Activated CD4-positive, alpha-beta memory T cell treated with anti-CD3 and anti-CD28 coated beads for 36 hours (primary cell): ENCODE measurements around the gene XPNPEP2. TPM values are rescaled to one million over a fixed set of nuclear protein-coding genes. Genes with fewer than 3 reads are reported as not detected.
A peak's percentile ranks its signal among the peaks of the same experiment; 100 is the strongest.

ENCODE experiments used
- CTCF ChIA-PET: fragments of 350-600 bp; sonication (Branson Sonifier 250); formaldehyde crosslinking; loops from one replicate; lab custom pipeline; 2021; ENCODE audit warnings: antibody characterized with exemption, inconsistent platforms; lab: Charles Lee
- POLR2A ChIA-PET: fragments of 350-600 bp; sonication (Branson Sonifier 250); formaldehyde crosslinking; loops from one replicate; lab custom pipeline; 2021; ENCODE audit warnings: antibody characterized with exemption; lab: Charles Lee
- DNase-seq: peaks from one replicate; pipeline ENCODE4 v3.0.0-alpha.2; 2020
- H3K27ac Mint-ChIP-seq: one replicate; pipeline ENCODE4 v1.8.0; 2021; ENCODE audit warnings: mixed read lengths
- H3K27me3 Mint-ChIP-seq: one replicate; pipeline ENCODE4 v1.8.0; 2021; ENCODE audit warnings: mixed read lengths
- H3K36me3 Mint-ChIP-seq: one replicate; pipeline ENCODE4 v1.8.0; 2021; ENCODE audit warnings: mixed read lengths
- H3K4me1 Mint-ChIP-seq: one replicate; pipeline ENCODE4 v1.8.0; 2021; ENCODE audit warnings: low read depth, mixed read lengths
- H3K4me3 Mint-ChIP-seq: one replicate; pipeline ENCODE4 v1.8.0; 2021; ENCODE audit warnings: mild to moderate bottlenecking, mixed read lengths
- H3K9me3 Mint-ChIP-seq: one replicate; pipeline ENCODE4 v1.8.0; 2021; ENCODE audit warnings: mixed read lengths
- intact Hi-C: fragments of 100-400 bp; cut with micrococcal nuclease; formaldehyde crosslinking; loops from one replicate; pipeline ENCODE4 v1.15.1; 2023
- total RNA-seq, 2 experiments: library from RNA; stranded (reverse); gene quantifications; one replicate each; pipeline ENCODE4 v1.2.3, GENCODE V29; 2021

Gene XPNPEP2
- total RNA-seq, 2 experiments from 2014 or later: 0.80 to 0.93 TPM

GRCh38 chrX:129791336-129791735, 52.6 kb downstream of the XPNPEP2 start:
- no peaks in the 10 kb centered on the region for H3K9me3 Mint-ChIP-seq
- no peaks in the 10 kb centered on the region for H3K27me3 Mint-ChIP-seq
- peaks cover 38% of the 10 kb centered on the region for H3K36me3 Mint-ChIP-seq
- intact Hi-C loops: no loop called here
- no peak overlapping the region for H3K4me3 Mint-ChIP-seq
- H3K27ac Mint-ChIP-seq: peak overlapping the region; percentile 60
- CTCF ChIA-PET: no interaction called here
- DNase-seq: no peak
- POLR2A ChIA-PET: no interaction called here
- peaks cover 13% of the 10 kb centered on the region for H3K4me1 Mint-ChIP-seq

DNA sequence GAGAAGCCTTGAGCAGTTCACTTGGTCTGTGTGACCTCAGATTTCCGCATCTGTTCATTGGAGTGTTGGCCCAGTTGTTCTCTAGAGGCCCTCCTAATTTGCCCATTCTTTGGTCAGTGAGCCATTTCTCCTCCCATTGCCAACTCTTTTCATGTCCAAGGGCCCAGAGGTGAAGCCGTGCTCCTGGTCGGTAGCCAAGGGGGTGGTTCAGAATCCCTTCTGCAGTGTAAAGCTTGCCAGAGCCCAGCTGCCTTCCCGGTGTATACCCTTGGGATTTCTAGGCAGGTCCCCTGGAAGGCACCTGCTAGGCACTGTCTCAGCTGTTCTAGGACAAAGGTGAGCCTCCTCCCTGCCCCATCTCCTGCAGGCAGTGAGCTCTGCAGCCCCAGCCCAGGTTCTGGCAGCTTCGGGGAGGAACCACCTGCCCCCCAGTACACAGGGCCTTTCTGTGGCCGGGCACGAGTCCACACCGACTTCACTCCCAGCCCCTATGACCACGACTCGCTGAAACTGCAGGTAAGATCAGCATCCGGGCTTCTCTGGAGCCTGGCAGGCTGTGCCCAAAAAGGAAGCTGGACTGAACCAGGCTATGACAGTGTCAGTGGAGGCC, 53.3 kb downstream of the XPNPEP2 start:
- H3K36me3 Mint-ChIP-seq: peaks cover 36% of the 10 kb centered on the region
- H3K4me1 Mint-ChIP-seq: peaks cover 9% of the 10 kb centered on the region
- POLR2A ChIA-PET: interaction anchor here (1.5 kb wide), 1 partner anchor 8 kb away, joined by 3 read pairs; no protein-coding TSS in a partner anchor
- no peak overlapping the region for H3K4me3 Mint-ChIP-seq
- CTCF ChIA-PET: no interaction called here
- no peak for DNase-seq
- no peaks in the 10 kb centered on the region for H3K27me3 Mint-ChIP-seq
- intact Hi-C loops: no loop called here
- H3K9me3 Mint-ChIP-seq: no peaks in the 10 kb centered on the region
- H3K27ac Mint-ChIP-seq: no peak overlapping the region

GRCh38 chrX:129792586-129793291, 54.0 kb downstream of the XPNPEP2 start:
- Mint-ChIP-seq H3K4me3 (no peak overlapping the region), H3K27ac (no peak overlapping the region), H3K36me3 (peaks cover 31% of the 10 kb centered on the region), H3K27me3 (no peaks in the 10 kb centered on the region), H3K9me3 (no peaks in the 10 kb centered on the region), H3K4me1 (peaks cover 7% of the 10 kb centered on the region)
- ChIA-PET CTCF (no interaction called here), POLR2A (interaction anchor here (1.5 kb wide), 1 partner anchor 9 kb away, joined by 3 read pairs; no protein-coding TSS in a partner anchor)
- intact Hi-C loops: no loop called here
- no peak for DNase-seq

DNA sequence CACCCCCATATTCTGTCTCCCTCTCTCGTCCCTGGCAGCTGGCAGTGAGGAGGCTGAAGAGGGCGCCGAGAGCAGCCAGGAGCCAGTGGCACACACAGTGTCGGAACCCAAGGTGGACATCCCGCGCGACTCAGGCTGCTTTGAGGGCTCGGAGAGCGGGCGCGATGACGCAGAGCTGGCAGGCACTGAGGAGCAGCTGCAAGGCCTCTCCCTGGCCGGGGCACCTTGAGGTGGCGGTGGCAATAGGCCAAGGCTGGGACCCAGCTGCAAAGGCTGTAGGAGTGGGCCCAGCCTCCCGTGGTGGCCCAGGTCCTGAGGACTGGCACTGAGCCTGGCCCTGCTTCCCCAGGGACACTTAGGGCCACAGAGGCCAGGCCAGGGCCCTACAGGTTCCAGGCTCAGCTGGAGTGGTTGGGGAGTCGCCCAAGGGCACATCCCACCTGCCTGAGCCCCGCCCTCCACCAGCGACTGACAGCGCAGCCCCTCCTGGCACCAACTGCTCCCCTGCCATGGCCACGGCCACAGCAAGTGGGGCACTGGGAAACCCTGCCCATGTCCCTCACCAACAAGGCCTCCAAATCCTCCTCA, 54.9 kb downstream of the XPNPEP2 start:
- H3K36me3 Mint-ChIP-seq: peaks cover 30% of the 10 kb centered on the region
- CTCF ChIA-PET: no interaction called here
- no peak for DNase-seq
- H3K27ac Mint-ChIP-seq: no peak overlapping the region
- H3K9me3 Mint-ChIP-seq: no peaks in the 10 kb centered on the region
- POLR2A ChIA-PET: interaction anchor here (1.2 to 1.6 kb wide), 2 partner anchors 11 to 12 kb away, joined by 3 read pairs; no protein-coding TSS in a partner anchor
- H3K4me1 Mint-ChIP-seq: peaks cover 16% of the 10 kb centered on the region
- H3K4me3 Mint-ChIP-seq: no peak overlapping the region
- intact Hi-C loops: no loop called here
- no peaks in the 10 kb centered on the region for H3K27me3 Mint-ChIP-seq

DNA sequence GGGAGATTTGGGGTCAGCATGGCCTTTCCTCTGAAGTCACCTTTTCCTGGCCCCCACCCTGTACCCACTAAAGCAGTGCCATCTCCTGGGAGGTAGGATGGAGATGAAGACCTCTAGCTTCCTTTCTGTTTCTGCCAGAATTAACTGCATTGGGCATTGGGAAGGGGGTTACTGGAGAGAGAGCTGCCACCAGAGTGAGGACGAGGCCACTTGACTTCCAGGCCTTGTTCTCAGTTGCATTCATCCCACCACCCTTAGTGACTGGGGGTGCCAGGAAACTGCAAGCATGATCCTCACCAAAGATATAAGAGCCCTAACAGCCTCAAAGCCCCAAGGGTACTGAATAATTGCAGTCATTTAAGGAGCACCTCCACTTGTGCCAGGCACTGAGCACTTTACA, 56.8 kb downstream of the XPNPEP2 start:
- no peaks in the 10 kb centered on the region for H3K9me3 Mint-ChIP-seq
- peak overlapping the region; percentile 42 for H3K27ac Mint-ChIP-seq
- no peak for DNase-seq
- intact Hi-C loops: no loop called here
- CTCF ChIA-PET: no interaction called here
- peaks cover 24% of the 10 kb centered on the region for H3K4me1 Mint-ChIP-seq
- H3K36me3 Mint-ChIP-seq: peaks cover 26% of the 10 kb centered on the region
- POLR2A ChIA-PET: interaction anchor here (1.0 to 1.4 kb wide), 2 partner anchors 12 to 51 kb away, joined by 3 read pairs; no protein-coding TSS in a partner anchor
- no peak overlapping the region for H3K4me3 Mint-ChIP-seq
- no peaks in the 10 kb centered on the region for H3K27me3 Mint-ChIP-seq

GRCh38 chrX:129797251-129797906, 58.6 kb downstream of the XPNPEP2 start:
- H3K36me3 Mint-ChIP-seq: peaks cover 23% of the 10 kb centered on the region
- ChIA-PET CTCF (interaction anchor here (1.0 kb wide), 1 partner anchor 109 kb away, joined by 3 read pairs; the partner anchor contains the start of gene UTP14A), POLR2A (interaction anchor here (0.9 to 1.9 kb wide), 4 partner anchors 14 to 37 kb away, joined by 3 to 8 read pairs (median 4); no protein-coding TSS in a partner anchor)
- peaks cover 24% of the 10 kb centered on the region for H3K4me1 Mint-ChIP-seq
- DNase-seq: no peak
- intact Hi-C loops: no loop called here
- no peaks in the 10 kb centered on the region for H3K9me3 Mint-ChIP-seq
- peak overlapping the region; percentile 49 for H3K27ac Mint-ChIP-seq
- H3K27me3 Mint-ChIP-seq: no peaks in the 10 kb centered on the region
- no peak overlapping the region for H3K4me3 Mint-ChIP-seq

GRCh38 chrX:129798456-129798855, 59.7 kb downstream of the XPNPEP2 start:
- Mint-ChIP-seq H3K36me3 (peaks cover 15% of the 10 kb centered on the region), H3K9me3 (no peaks in the 10 kb centered on the region), H3K27ac (peak overlapping the region; percentile 82), H3K27me3 (no peaks in the 10 kb centered on the region), H3K4me1 (peaks cover 24% of the 10 kb centered on the region), H3K4me3 (no peak overlapping the region)
- POLR2A ChIA-PET: interaction anchor here (0.7 to 1.9 kb wide), 4 partner anchors 10 to 42 kb away, joined by 3 to 8 read pairs (median 4); no protein-coding TSS in a partner anchor
- CTCF ChIA-PET: interaction anchor here (1.1 to 2.1 kb wide), 5 partner anchors 10 to 194 kb away, joined by 3 to 7 read pairs (median 4); no protein-coding TSS in a partner anchor
- intact Hi-C loops: loop anchor here (2.0 kb wide), 1 partner anchor 18 kb away; no protein-coding TSS in a partner anchor
- no peak for DNase-seq

DNA sequence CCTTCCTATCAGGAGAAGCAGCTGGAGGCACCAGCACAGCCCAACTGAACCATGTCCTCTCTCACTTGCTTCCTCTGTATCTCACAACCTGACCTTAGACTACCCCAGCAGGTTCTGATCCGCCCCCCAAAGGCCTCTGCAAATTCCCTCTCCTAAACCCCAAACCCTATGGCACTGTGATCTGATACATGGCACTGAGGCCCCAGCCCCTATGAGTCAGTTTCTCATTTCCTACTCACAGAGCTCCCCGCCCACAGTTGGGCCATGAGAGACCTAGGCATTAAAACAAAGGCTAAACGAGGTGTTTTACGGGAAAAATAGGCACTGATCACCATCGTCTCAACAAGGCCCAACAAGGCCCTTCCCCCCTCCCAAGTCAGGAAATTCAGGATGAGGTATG, 60.1 kb downstream of the XPNPEP2 start:
- Mint-ChIP-seq H3K4me3 (no peak overlapping the region), H3K4me1 (peaks cover 28% of the 10 kb centered on the region), H3K27ac (peak overlapping the region; percentile 82), H3K27me3 (no peaks in the 10 kb centered on the region), H3K36me3 (peaks cover 15% of the 10 kb centered on the region), H3K9me3 (no peaks in the 10 kb centered on the region)
- ChIA-PET CTCF (interaction anchor here (1.1 to 2.1 kb wide), 5 partner anchors 10 to 194 kb away, joined by 3 to 7 read pairs (median 4); no protein-coding TSS in a partner anchor), POLR2A (interaction anchor here (0.7 to 1.9 kb wide), 4 partner anchors 10 to 43 kb away, joined by 3 to 8 read pairs (median 4); no protein-coding TSS in a partner anchor)
- DNase-seq: peak; percentile 67
- intact Hi-C loops: loop anchor here (2.0 kb wide), 1 partner anchor 18 kb away; no protein-coding TSS in a partner anchor

GRCh38 chrX:129800186-129800585, 61.4 kb downstream of the XPNPEP2 start:
- no peak for DNase-seq
- H3K9me3 Mint-ChIP-seq: no peaks in the 10 kb centered on the region
- peaks cover 12% of the 10 kb centered on the region for H3K36me3 Mint-ChIP-seq
- intact Hi-C loops: no loop called here
- peaks cover 29% of the 10 kb centered on the region for H3K4me1 Mint-ChIP-seq
- no peaks in the 10 kb centered on the region for H3K27me3 Mint-ChIP-seq
- H3K4me3 Mint-ChIP-seq: no peak overlapping the region
- ChIA-PET POLR2A (no interaction called here), CTCF (interaction anchor here (2.1 kb wide), 1 partner anchor 8 kb away, joined by 7 read pairs; no protein-coding TSS in a partner anchor)
- H3K27ac Mint-ChIP-seq: no peak overlapping the region

- ChIA-PET POLR2A (no interaction called here), CTCF (interaction anchor here (1.0 to 1.1 kb wide), 2 partner anchors 21 to 165 kb away, joined by 3 read pairs; no protein-coding TSS in a partner anchor)
- peaks cover 22% of the 10 kb centered on the region for H3K4me1 Mint-ChIP-seq
- no peak overlapping the region for H3K4me3 Mint-ChIP-seq
- H3K9me3 Mint-ChIP-seq: no peaks in the 10 kb centered on the region
- H3K27ac Mint-ChIP-seq: no peak overlapping the region
- no peak for DNase-seq
- H3K27me3 Mint-ChIP-seq: no peaks in the 10 kb centered on the region
- intact Hi-C loops: no loop called here
- H3K36me3 Mint-ChIP-seq: peaks cover 11% of the 10 kb centered on the region
Measured at GRCh38 chrX:129802863-129803262, 64.1 kb downstream of the XPNPEP2 start.

GRCh38 chrX:129804806-129805205, 66.0 kb downstream of the XPNPEP2 start:
- intact Hi-C loops: no loop called here
- no peaks in the 10 kb centered on the region for H3K9me3 Mint-ChIP-seq
- H3K4me3 Mint-ChIP-seq: no peak overlapping the region
- POLR2A ChIA-PET: no interaction called here
- H3K27me3 Mint-ChIP-seq: no peaks in the 10 kb centered on the region
- peaks cover 9% of the 10 kb centered on the region for H3K36me3 Mint-ChIP-seq
- no peak for DNase-seq
- no peak overlapping the region for H3K27ac Mint-ChIP-seq
- CTCF ChIA-PET: no interaction called here
- H3K4me1 Mint-ChIP-seq: peaks cover 22% of the 10 kb centered on the region
